H1 (cell line): ENCODE data around the gene SPEN. TPM values are rescaled to one million over a fixed set of nuclear protein-coding genes. Genes with fewer than 3 reads are reported as not detected.

Experiments used
- CTCF ChIA-PET: fragments of 300-600 bp; sonication (Branson Sonifier 250); formaldehyde crosslinking; loops from one replicate; lab custom pipeline; 2021; ENCODE audit not compliant: partially characterized antibody; lab: Charles Lee
- POLR2A ChIA-PET: fragments of 300-600 bp; sonication (Branson Sonifier 250); formaldehyde crosslinking; loops from one replicate; lab custom pipeline; 2021; ENCODE audit warnings: inconsistent platforms; ENCODE audit not compliant: partially characterized antibody; lab: Charles Lee
- DNase-seq, 2 experiments: peaks; one replicate each; pipeline versions ENCODE4 v3.0.0 to v3.0.0-alpha.2; 2010 to 2022; ENCODE audit warnings: low spot score in 2 of 2, low read depth in 1 of 2, mixed read lengths in 1 of 2
- FAIRE-seq: peaks from 2 replicates; lab custom pipeline; 2011; peaks lifted over from hg19 to GRCh38; lab: Jason Lieb, UNC
- H2AFZ ChIP-seq: 2 replicates; pipeline ENCODE4 v1.8.1; 2012; ENCODE audit warnings: low read length, inconsistent platforms
- H2AK5ac ChIP-seq: 2 replicates; pipeline ENCODE4 v1.6.1; 2013; ENCODE audit warnings: low read depth, low read length
- H2BK120ac ChIP-seq: replicated peaks from 2 replicates; pipeline ENCODE3; 2013; ENCODE audit warnings: low read depth, low read length, inconsistent platforms
- H2BK12ac ChIP-seq: 2 replicates; pipeline ENCODE4 v1.6.1; 2013; ENCODE audit warnings: low read depth, low read length
- H2BK15ac ChIP-seq: 2 replicates; pipeline ENCODE4 v1.6.1; 2013; ENCODE audit warnings: low read length
- H2BK20ac ChIP-seq: 2 replicates; pipeline ENCODE4 v1.6.1; 2013; ENCODE audit warnings: low read length
- H2BK5ac ChIP-seq: 2 replicates; pipeline ENCODE4 v1.6.1; 2013; ENCODE audit warnings: low read depth, low read length
- H3K14ac ChIP-seq: 2 replicates; pipeline ENCODE4 v1.6.1; 2013; ENCODE audit warnings: inconsistent platforms; ENCODE audit not compliant: insufficient read length
- H3K18ac ChIP-seq: 2 replicates; pipeline ENCODE4 v1.6.1; 2013; ENCODE audit warnings: low read length; ENCODE audit errors: extremely low read depth
- H3K23ac ChIP-seq: 2 replicates; pipeline ENCODE4 v1.6.1; 2013; ENCODE audit warnings: inconsistent platforms; ENCODE audit not compliant: insufficient read length
- H3K23me2 ChIP-seq: 2 replicates; pipeline ENCODE4 v1.6.1; 2013; ENCODE audit warnings: low read depth, low read length
- H3K27ac ChIP-seq: 2 replicates; pipeline ENCODE4 v1.6.1; 2011; ENCODE audit warnings: low read depth, low read length, inconsistent platforms
- H3K27me3 ChIP-seq, 4 experiments: replicated peaks in 1 of 4; 1 replicate in 1 of 4; 2 replicates in 3 of 4; pipeline versions ENCODE4 v1.6.1 to v1.8.1; 2011 to 2013; ENCODE audit warnings: low read length in 3 of 4, mild to moderate bottlenecking in 3 of 4, inconsistent platforms in 2 of 4, mixed read lengths in 2 of 4, moderate library complexity in 1 of 4; ENCODE audit not compliant: control insufficient read depth in 3 of 4, insufficient read depth in 3 of 4; ENCODE audit errors: extremely low read depth in 1 of 4
- H3K36me3 ChIP-seq, 4 experiments: 2 replicates each; pipeline versions ENCODE4 v1.6.1 to v1.8.1; 2011 to 2013; ENCODE audit warnings: mild to moderate bottlenecking in 4 of 4, low read length in 3 of 4, moderate library complexity in 2 of 4, control low read depth in 1 of 4, inconsistent platforms in 1 of 4; ENCODE audit not compliant: insufficient read depth in 4 of 4, control insufficient read depth in 2 of 4
- H3K4ac ChIP-seq: replicated peaks from 2 replicates; pipeline ENCODE3; 2013; ENCODE audit warnings: low read length, low read depth, mixed read lengths, inconsistent platforms; ENCODE audit not compliant: insufficient read length
- H3K4me1 ChIP-seq, 4 experiments: replicated peaks in 1 of 4; 1 replicate in 1 of 4; 2 replicates in 3 of 4; pipeline versions ENCODE4 v1.6.1 to v1.8.1; 2011 to 2013; ENCODE audit warnings: low read length in 3 of 4, inconsistent platforms in 2 of 4, mixed read lengths in 1 of 4; ENCODE audit not compliant: insufficient read depth in 4 of 4, control insufficient read depth in 3 of 4
- H3K4me2 ChIP-seq, 2 experiments: 2 replicates each; pipeline versions ENCODE4 v1.6.1 to v1.8.1; 2011 to 2013; ENCODE audit warnings: low read depth in 2 of 2, low read length in 2 of 2, control low read depth in 1 of 2, inconsistent platforms in 1 of 2, mild to moderate bottlenecking in 1 of 2; ENCODE audit not compliant: insufficient read depth in 1 of 2
- H3K4me3 ChIP-seq, 4 experiments: fragments of 200-600, 300-600 bp in 1 of 4; sonication (generic), shearing (Covaris generic), sonication (Bioruptor Twin) in 1 of 4; 2 replicates each; pipeline versions ENCODE4 v1.5.1 to v1.8.1; 2011 to 2016; ENCODE audit warnings: low read length in 4 of 4, low read depth in 3 of 4, control low read depth in 2 of 4, inconsistent platforms in 2 of 4, mild to moderate bottlenecking in 2 of 4, mixed read lengths in 1 of 4, moderate library complexity in 1 of 4; ENCODE audit not compliant: insufficient read depth in 2 of 4; ENCODE audit errors: extremely low read depth in 1 of 4
- H3K56ac ChIP-seq: replicated peaks from 2 replicates; pipeline ENCODE3; 2013; ENCODE audit warnings: low read depth, mild to moderate bottlenecking, mixed read lengths, low read length, inconsistent platforms; ENCODE audit not compliant: insufficient read length
- H3K79me1 ChIP-seq: 2 replicates; pipeline ENCODE4 v1.6.1; 2013; ENCODE audit warnings: low read depth, low read length, control low read depth
- H3K79me2 ChIP-seq, 2 experiments: 2 replicates each; pipeline versions ENCODE4 v1.6.1 to v1.8.1; 2012 to 2013; ENCODE audit warnings: low read length in 2 of 2, mild to moderate bottlenecking in 2 of 2, inconsistent platforms in 1 of 2; ENCODE audit not compliant: insufficient read depth in 2 of 2, control insufficient read depth in 1 of 2
- H3K9ac ChIP-seq, 4 experiments: replicated peaks in 1 of 4; 1 replicate in 1 of 4; 2 replicates in 3 of 4; pipeline versions ENCODE4 v1.6.1 to v1.8.1; 2011 to 2013; ENCODE audit warnings: low read depth in 3 of 4, low read length in 3 of 4, control low read depth in 2 of 4, mild to moderate bottlenecking in 2 of 4, moderate library complexity in 2 of 4, inconsistent platforms in 1 of 4; ENCODE audit errors: extremely low read depth in 1 of 4
- H3K9me3 ChIP-seq, 2 experiments: 2 replicates each; pipeline versions ENCODE4 v1.6.1 to v1.8.1; 2012 to 2013; ENCODE audit warnings: mild to moderate bottlenecking in 2 of 2, moderate library complexity in 2 of 2, control low read depth in 1 of 2, inconsistent platforms in 1 of 2, low read depth in 1 of 2, low read length in 1 of 2, mixed read lengths in 1 of 2; ENCODE audit not compliant: insufficient read depth in 2 of 2
- H4K20me1 ChIP-seq, 2 experiments: replicated peaks in 1 of 2; 2 replicates each; pipeline versions ENCODE3 to v1.8.1; 2011 to 2013; ENCODE audit warnings: inconsistent platforms in 2 of 2, low read length in 2 of 2, mild to moderate bottlenecking in 1 of 2; ENCODE audit not compliant: insufficient read depth in 2 of 2, control insufficient read depth in 1 of 2
- H4K5ac ChIP-seq: 2 replicates; pipeline ENCODE4 v1.6.1; 2013; ENCODE audit warnings: low read length, low read depth, mixed read lengths, inconsistent platforms; ENCODE audit not compliant: insufficient read length
- H4K8ac ChIP-seq: 2 replicates; pipeline ENCODE4 v1.8.0; 2013; ENCODE audit warnings: mild to moderate bottlenecking, moderate library complexity, low read length, inconsistent platforms; ENCODE audit not compliant: insufficient read depth; ENCODE audit errors: extremely low read depth
- H4K91ac ChIP-seq: replicated peaks from 2 replicates; pipeline ENCODE3; 2013; ENCODE audit warnings: low read length, mixed read lengths, inconsistent platforms; ENCODE audit not compliant: insufficient read length
- ATF3 ChIP-seq: IDR thresholded peaks from 2 replicates; pipeline ENCODE4 v1.6.1; 2011; ENCODE audit warnings: low read depth, mild to moderate bottlenecking, low read length; ENCODE audit not compliant: insufficient read depth
- BCL11A ChIP-seq, 2 experiments: IDR thresholded peaks; one replicate each; pipeline ENCODE4 v1.6.1; 2011; ENCODE audit warnings: low read depth in 2 of 2, low read length in 2 of 2, mild to moderate bottlenecking in 2 of 2
- BRCA1 ChIP-seq: IDR thresholded peaks from 2 replicates; pipeline ENCODE4 v1.6.1; 2012; ENCODE audit warnings: low read depth, low read length, improper control_type of control experiment
- CTBP2 ChIP-seq: IDR thresholded peaks from 2 replicates; pipeline ENCODE4 v1.7.0; 2011; ENCODE audit warnings: borderline replicate concordance, mild to moderate bottlenecking, moderate library complexity, mixed read lengths, low read length; ENCODE audit not compliant: insufficient read depth, insufficient read length
- GABPA ChIP-seq: IDR thresholded peaks from 2 replicates; pipeline ENCODE4 v1.6.1; 2011; ENCODE audit warnings: mild to moderate bottlenecking, low read length, moderate library complexity, borderline replicate concordance; ENCODE audit not compliant: insufficient read depth
- JUN ChIP-seq: IDR thresholded peaks from 2 replicates; pipeline ENCODE4 v1.6.1; 2011; ENCODE audit warnings: low read depth, mild to moderate bottlenecking, improper control_type of control experiment, low read length
- KDM5A ChIP-seq: fragments of 200-600 bp; IDR thresholded peaks from 2 replicates; pipeline ENCODE4 v1.7.1; 2012; ENCODE audit warnings: mild to moderate bottlenecking, low read length, inconsistent platforms, mixed read lengths
- RNF2 ChIP-seq: fragments of 200-900, 300-1000 bp; sonication (generic); IDR thresholded peaks from 2 replicates; pipeline ENCODE4 v1.7.1; 2016; ENCODE audit warnings: borderline replicate concordance, low read depth, mild to moderate bottlenecking, antibody characterized with exemption, low read length; ENCODE audit not compliant: poor library complexity, severe bottlenecking; ENCODE audit errors: missing control alignments
- SAP30 ChIP-seq: fragments of 300-600 bp; sonication (generic); IDR thresholded peaks from 2 replicates; pipeline ENCODE4 v1.7.1; 2012; ENCODE audit warnings: low read length, moderate library complexity, mild to moderate bottlenecking, inconsistent platforms; ENCODE audit not compliant: insufficient read depth, insufficient replicate concordance
- SIX5 ChIP-seq: IDR thresholded peaks from 2 replicates; pipeline ENCODE4 v1.6.1; 2011; ENCODE audit warnings: mild to moderate bottlenecking, low read depth, low read length
- TCF12 ChIP-seq: IDR thresholded peaks from 2 replicates; pipeline ENCODE4 v1.6.1; 2011; ENCODE audit warnings: low read depth, mild to moderate bottlenecking, low read length
- WGBS, 2 experiments: shearing (Covaris generic) in 1 of 2; methylation state at CpG; one replicate each; pipeline versions ENCODE4 v1.1.6 to v1.1.7; 2013 to 2015; ENCODE audit warnings: low lambda C conversion rate in 2 of 2, mixed read lengths in 2 of 2, inconsistent platforms in 1 of 2, low coverage in 1 of 2, missing lambda C conversion rate in 1 of 2; ENCODE audit not compliant: insufficient replicate concordance in 2 of 2, insufficient coverage in 1 of 2, insufficient read length in 1 of 2; ENCODE audit errors: extremely low coverage in 1 of 2, missing lambda C conversion rate in 1 of 2; 5-methylcytosine and 5-hydroxymethylcytosine counted together
- polyA plus RNA-seq, 7 experiments: library from polyadenylated mRNA; depleted of rRNA in 3 of 7; stranded (reverse) in 5 of 7; unstranded in 2 of 7; fragments of >200 nt in 5 of 7; fragments of 200-250 nt in 2 of 7; gene quantifications; 1 replicate in 5 of 7; 2 replicates in 1 of 7; 4 replicates in 1 of 7; pipeline versions ENCODE4 v1.2.1 to v1.2.3, GENCODE V29; 2011 to 2013; ENCODE audit warnings: missing spikeins in 2 of 7, mixed read lengths in 2 of 7
- total RNA-seq: library from RNA; stranded (reverse); fragmentation: NEBNext Ultra II Directional; extraction: Animal tissue kit (Norgen Biotek cat#: 25700); gene quantifications from 2 replicates; pipeline ENCODE4 v1.2.1, GENCODE V29; 2021
- TF ChIP-seq, protein P1 (sequence below): IDR thresholded peaks from 2 replicates; pipeline ENCODE4 v1.6.1; 2012; ENCODE audit warnings: inconsistent platforms

The SPEN gene
- total and polyA plus RNA-seq, 2 of the 8 experiments (the other 6 are each of a cell fraction or from before 2014, with no cell fraction given): 12.5 to 52.1 TPM

- Histone ChIP-seq H3K4me1 (no peaks in the 10 kb centered on the region), H2AK5ac (no peak overlapping the region), H4K20me1 (no peaks in the 10 kb centered on the region), H4K91ac (no peak overlapping the region), H3K79me1 (no peaks in the 10 kb centered on the region), H3K23me2 (no peaks in the 10 kb centered on the region; the same call in 1 of the 2 replicates), H2AFZ (no peak overlapping the region), H2BK12ac (no peak overlapping the region), H3K56ac (no peak overlapping the region), H3K27me3 (no peaks in the 10 kb centered on the region), H3K9me3 (0 out of 4 replicates have a peak, but pooled peaks cover 0 to 6% of the 10 kb centered on the region in 2 experiments), H3K23ac (no peak overlapping the region), H2BK120ac (no peak overlapping the region), H3K4ac (no peak overlapping the region), H2BK20ac (no peak overlapping the region), H4K8ac (no peak overlapping the region), H3K79me2 (no peaks in the 10 kb centered on the region), H3K27ac (no peak overlapping the region), H3K4me2 (no peak overlapping the region), H3K18ac (no peak overlapping the region), H2BK15ac (no peak overlapping the region), H3K9ac (no peak overlapping the region), H3K4me3 (no peak overlapping the region), H3K14ac (no peak overlapping the region), H4K5ac (no peak overlapping the region), H3K36me3 (no peaks in the 10 kb centered on the region), H2BK5ac (no peak overlapping the region)
- 32% methylated on average over 1 of the region's 1 CpG; no CpG with 5 or more reads in 1 of the 2 experiments for WGBS, 2 experiments
- ChIA-PET POLR2A (no interaction called here), CTCF (interaction anchor here (1.0 to 1.2 kb wide), 2 partner anchors 20 to 191 kb away, joined by 3 to 5 read pairs; no protein-coding TSS in a partner anchor)
- FAIRE-seq (no peak), DNase-seq (no peak)
- TF ChIP-seq ATF3 (no peak), RNF2 (no peak), CTBP2 (no peak), BRCA1 (no peak), SIX5 (no peak), KDM5A (no peak), JUN (no peak), SAP30 (no peak), GABPA (no peak), TCF12 (no peak), BCL11A (IDR thresholded peaks at IDR 0.05; ENCODE audit: low read depth in 2 of 2, low read length in 2 of 2) (no peak)
- TF ChIP-seq, protein P1, sequence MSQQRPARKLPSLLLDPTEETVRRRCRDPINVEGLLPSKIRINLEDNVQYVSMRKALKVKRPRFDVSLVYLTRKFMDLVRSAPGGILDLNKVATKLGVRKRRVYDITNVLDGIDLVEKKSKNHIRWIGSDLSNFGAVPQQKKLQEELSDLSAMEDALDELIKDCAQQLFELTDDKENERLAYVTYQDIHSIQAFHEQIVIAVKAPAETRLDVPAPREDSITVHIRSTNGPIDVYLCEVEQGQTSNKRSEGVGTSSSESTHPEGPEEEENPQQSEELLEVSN: no peak
Measured at GRCh38 chr1:15983275-15983674, 135.8 kb downstream of the SPEN start.
